Trophoblast cell (in vitro differentiated cells and primary cell): ENCODE data around the gene ZNF536. TPM values are rescaled to one million over a fixed set of nuclear protein-coding genes. Genes with fewer than 3 reads are reported as not detected.

Experiments
- DNase-seq, 2 donors: peaks; one replicate each; pipeline ENCODE4 v3.0.0-alpha.2; 2016
- H2AFZ ChIP-seq: 2 replicates; pipeline ENCODE4 v1.6.1; 2013; ENCODE audit warnings: low read length, moderate library complexity, mild to moderate bottlenecking; ENCODE audit not compliant: insufficient read depth, poor library complexity
- H2AK5ac ChIP-seq: 2 replicates; pipeline ENCODE4 v1.6.1; 2013; ENCODE audit warnings: mild to moderate bottlenecking, low read length
- H2BK120ac ChIP-seq: 2 replicates; pipeline ENCODE4 v1.6.1; 2013; ENCODE audit warnings: low read length, mild to moderate bottlenecking, moderate library complexity; ENCODE audit not compliant: insufficient read depth, poor library complexity
- H2BK12ac ChIP-seq: 2 replicates; pipeline ENCODE4 v1.6.1; 2013; ENCODE audit warnings: mild to moderate bottlenecking, low read length, moderate library complexity
- H2BK5ac ChIP-seq: 2 replicates; pipeline ENCODE4 v1.6.1; 2013; ENCODE audit warnings: low read length, low read depth, moderate library complexity, mild to moderate bottlenecking; ENCODE audit not compliant: poor library complexity
- H3K14ac ChIP-seq: 2 replicates; pipeline ENCODE4 v1.6.1; 2013; ENCODE audit warnings: mild to moderate bottlenecking, low read length
- H3K18ac ChIP-seq: 2 replicates; pipeline ENCODE4 v1.6.1; 2013; ENCODE audit warnings: mild to moderate bottlenecking, low read length
- H3K23ac ChIP-seq: 2 replicates; pipeline ENCODE4 v1.6.1; 2013; ENCODE audit warnings: low read length
- H3K27ac ChIP-seq: 2 replicates; pipeline ENCODE4 v1.5.1; 2013; ENCODE audit warnings: low read depth, mild to moderate bottlenecking, inconsistent platforms, low read length, moderate library complexity
- H3K27me3 ChIP-seq: 2 replicates; pipeline ENCODE4 v1.6.1; 2013; ENCODE audit warnings: inconsistent platforms, mild to moderate bottlenecking, low read length, moderate library complexity; ENCODE audit not compliant: insufficient read depth
- H3K36me3 ChIP-seq, 2 experiments: 1 replicate in 1 of 2; 2 replicates in 1 of 2; pipeline ENCODE4 v1.6.1; 2013; ENCODE audit warnings: low read length in 2 of 2, mild to moderate bottlenecking in 2 of 2, moderate library complexity in 1 of 2; ENCODE audit not compliant: insufficient read depth in 2 of 2, control insufficient read depth in 1 of 2
- H3K4ac ChIP-seq: 2 replicates; pipeline ENCODE4 v1.6.1; 2013; ENCODE audit warnings: low read depth, mild to moderate bottlenecking, low read length, moderate library complexity
- H3K4me1 ChIP-seq, 2 experiments: 1 replicate in 1 of 2; 2 replicates in 1 of 2; pipeline ENCODE4 v1.6.1; 2013; ENCODE audit warnings: low read length in 2 of 2, mild to moderate bottlenecking in 2 of 2, moderate library complexity in 1 of 2; ENCODE audit not compliant: insufficient read depth in 2 of 2, control insufficient read depth in 1 of 2
- H3K4me2 ChIP-seq: 2 replicates; pipeline ENCODE4 v1.6.1; 2013; ENCODE audit warnings: inconsistent platforms, mild to moderate bottlenecking, low read length, moderate library complexity
- H3K4me3 ChIP-seq: 2 replicates; pipeline ENCODE4 v1.5.1; 2013; ENCODE audit warnings: mild to moderate bottlenecking, low read depth, low read length, inconsistent platforms
- H3K79me1 ChIP-seq: one replicate; pipeline ENCODE4 v1.6.1; 2013; ENCODE audit warnings: low read length
- H3K79me2 ChIP-seq: 2 replicates; pipeline ENCODE4 v1.6.1; 2013; ENCODE audit warnings: low read length, mild to moderate bottlenecking; ENCODE audit not compliant: control insufficient read depth, insufficient read depth, poor library complexity
- H3K9ac ChIP-seq: 2 replicates; pipeline ENCODE4 v1.6.1; 2013; ENCODE audit warnings: mild to moderate bottlenecking, low read length
- H3K9me3 ChIP-seq: 2 replicates; pipeline ENCODE4 v1.6.1; 2013; ENCODE audit warnings: low read depth, mild to moderate bottlenecking, control low read depth, inconsistent platforms, low read length; ENCODE audit not compliant: insufficient read depth
- H4K12ac ChIP-seq: 2 replicates; pipeline ENCODE4 v1.6.1; 2013; ENCODE audit warnings: low read depth, mild to moderate bottlenecking, low read length, moderate library complexity
- H4K8ac ChIP-seq: 2 replicates; pipeline ENCODE4 v1.6.1; 2013; ENCODE audit warnings: low read depth, mild to moderate bottlenecking, low read length, moderate library complexity
- H4K91ac ChIP-seq: one replicate; pipeline ENCODE4 v1.6.1; 2013; ENCODE audit warnings: low read depth, mild to moderate bottlenecking, low read length, moderate library complexity
- WGBS: extraction: QIAGEN DNeasy Blood & Tissue Kit; methylation state at CpG from one replicate; pipeline ENCODE4 v1.1.7; 2013; ENCODE audit warnings: missing lambda C conversion rate; ENCODE audit not compliant: insufficient read length, insufficient coverage; ENCODE audit errors: extremely low coverage; 5-methylcytosine and 5-hydroxymethylcytosine counted together
- polyA plus RNA-seq: library from polyadenylated mRNA; stranded (reverse); fragments of 200-250 nt; gene quantifications from 2 replicates; pipeline ENCODE4 v1.2.3, GENCODE V29; 2013

The ZNF536 gene
- polyA plus RNA-seq: 0.01 TPM in 1 of 2 replicates, not detected in the other

DNA sequence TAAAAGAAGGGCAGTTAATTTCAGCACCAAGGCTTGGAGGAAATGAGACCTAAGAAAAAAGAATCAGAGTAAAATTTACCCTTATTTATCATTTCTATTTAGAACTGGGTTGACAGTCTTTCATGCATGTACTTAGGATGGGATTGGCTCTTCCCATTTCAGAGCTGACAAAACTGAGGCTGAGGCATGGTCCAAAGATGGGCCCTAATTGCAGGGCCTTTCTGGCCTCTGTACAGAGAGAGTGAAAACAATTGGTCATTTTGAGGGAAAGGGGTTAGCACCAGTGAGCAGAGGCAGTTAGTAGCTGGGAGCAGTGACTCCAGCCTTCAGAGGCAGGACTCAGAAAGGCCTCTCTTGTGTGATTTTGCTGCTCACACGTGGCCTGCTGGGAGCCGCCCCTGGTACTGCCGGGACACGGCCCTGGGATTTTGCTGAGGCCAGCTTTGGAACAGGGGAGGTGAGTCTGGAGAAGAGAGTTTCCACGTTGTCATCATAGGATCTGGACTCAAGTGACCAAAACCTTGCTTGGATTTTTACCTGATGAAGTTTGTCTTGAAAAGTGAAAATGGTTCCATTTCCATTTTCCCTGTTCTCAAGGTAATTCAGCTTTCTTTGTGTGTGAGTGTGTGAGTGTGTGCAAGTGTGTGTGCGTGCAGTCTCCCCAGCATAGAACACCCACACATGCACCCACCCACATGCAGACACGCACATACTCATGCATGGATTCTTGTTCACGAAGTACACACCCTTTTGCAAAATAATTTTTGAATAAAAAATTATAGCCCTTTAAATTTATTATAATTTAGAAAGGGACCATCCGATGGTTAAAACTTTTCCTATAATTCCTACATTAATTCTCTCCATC is at the start of gene ZNF536:
Gene ZNF536, plus strand, starts transcription at position 425 of the 865 bp plus-strand sequence. CDS start 71,179 bp downstream, outside the sequence.
- no peak within 1 kb of the TSS for H3K14ac ChIP-seq
- H2BK5ac ChIP-seq: no peak within 1 kb of the TSS
- H3K27me3 ChIP-seq: peaks cover 27% of the 10 kb centered on the region
- H4K12ac ChIP-seq: no peak within 1 kb of the TSS
- DNase-seq: no peak
- no peak within 1 kb of the TSS for H2BK120ac ChIP-seq
- no peak within 1 kb of the TSS for H4K8ac ChIP-seq
- H3K9me3 ChIP-seq: peaks cover 7% of the 10 kb centered on the region
- no peak within 1 kb of the TSS for H3K4me2 ChIP-seq
- no peaks in the 10 kb centered on the region for H3K36me3 ChIP-seq
- no peak within 1 kb of the TSS for H2BK12ac ChIP-seq
- H3K4me1 ChIP-seq: peaks cover 0 to 2% of the 10 kb centered on the region in 2 experiments
- no peak within 1 kb of the TSS for H3K18ac ChIP-seq
- WGBS: no CpG with 5 or more reads among the region's 9 CpGs
- no peaks in the 10 kb centered on the region for H3K79me2 ChIP-seq
- no peak within 1 kb of the TSS for H2AFZ ChIP-seq
- no peak within 1 kb of the TSS for H3K4ac ChIP-seq
- no peak within 1 kb of the TSS for H3K9ac ChIP-seq
- H3K27ac ChIP-seq: no peak within 1 kb of the TSS
- H3K4me3 ChIP-seq: no peak within 1 kb of the TSS
- no peak within 1 kb of the TSS for H2AK5ac ChIP-seq
- H3K23ac ChIP-seq: no peak within 1 kb of the TSS
- no peak within 1 kb of the TSS for H4K91ac ChIP-seq
- no peaks in the 10 kb centered on the region for H3K79me1 ChIP-seq

DNA sequence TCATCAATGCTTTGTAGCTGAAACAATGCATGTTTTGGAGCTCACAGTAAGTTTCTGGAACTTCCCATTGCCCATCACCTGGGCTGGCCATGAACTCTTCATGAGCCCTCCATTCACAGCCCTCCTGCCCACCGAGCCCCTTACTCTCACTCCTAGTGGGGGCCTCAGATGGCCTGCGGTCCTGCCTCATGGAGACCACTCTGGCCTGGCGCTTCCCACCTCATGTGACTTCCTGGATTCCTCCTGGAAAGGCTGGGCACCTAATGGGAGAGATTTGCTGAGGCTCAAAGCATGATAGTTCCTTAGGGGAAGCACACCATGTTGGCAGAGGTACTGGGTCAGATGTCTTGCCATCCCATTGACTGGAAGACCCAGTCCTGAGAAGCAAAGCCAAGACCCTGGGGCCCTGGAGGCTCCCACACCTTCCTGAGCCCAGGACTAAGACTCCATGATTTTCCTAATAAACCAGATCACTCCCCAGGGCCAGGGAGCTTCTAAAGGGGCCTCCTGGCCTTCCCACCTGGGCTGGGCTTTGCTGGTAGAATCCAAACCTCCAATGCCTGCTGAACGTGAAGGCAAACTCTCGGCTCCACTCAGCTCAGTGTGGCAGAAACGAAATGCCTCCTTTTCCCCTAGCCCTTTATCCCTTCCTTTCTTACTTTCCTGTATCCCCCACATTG is 49.4 kb upstream of the ZNF536 start:
- no peak overlapping the region for H4K8ac ChIP-seq
- H3K79me2 ChIP-seq: no peaks in the 10 kb centered on the region
- H3K36me3 ChIP-seq: no peaks in the 10 kb centered on the region
- no peak overlapping the region for H3K27ac ChIP-seq
- no peak overlapping the region for H3K4ac ChIP-seq
- H3K4me2 ChIP-seq: no peak overlapping the region
- H3K23ac ChIP-seq: no peak overlapping the region
- H2BK12ac ChIP-seq: no peak overlapping the region
- H3K4me1 ChIP-seq: no peaks in the 10 kb centered on the region
- DNase-seq: no peak
- H3K79me1 ChIP-seq: no peaks in the 10 kb centered on the region
- no peak overlapping the region for H2AFZ ChIP-seq
- H2BK5ac ChIP-seq: no peak overlapping the region
- H2BK120ac ChIP-seq: no peak overlapping the region
- no peaks in the 10 kb centered on the region for H3K27me3 ChIP-seq
- no peak overlapping the region for H4K12ac ChIP-seq
- no peaks in the 10 kb centered on the region for H3K9me3 ChIP-seq
- no peak overlapping the region for H3K9ac ChIP-seq
- no peak overlapping the region for H3K4me3 ChIP-seq
- no CpG with 5 or more reads among the region's 6 CpGs for WGBS
- H2AK5ac ChIP-seq: no peak overlapping the region
- no peak overlapping the region for H3K14ac ChIP-seq
- no peak overlapping the region for H4K91ac ChIP-seq
- no peak overlapping the region for H3K18ac ChIP-seq

GRCh38 chr19:30323904-30324303 is 48.3 kb upstream of the ZNF536 start:
- Histone ChIP-seq H3K18ac (no peak overlapping the region), H3K14ac (no peak overlapping the region), H3K36me3 (no peaks in the 10 kb centered on the region)

GRCh38 chr19:30324982-30325381 is 47.2 kb upstream of the ZNF536 start:
- Histone ChIP-seq H3K79me2 (no peaks in the 10 kb centered on the region), H3K23ac (no peak overlapping the region), H2AFZ (no peak overlapping the region), H3K27ac (no peak overlapping the region), H4K91ac (no peak overlapping the region), H3K18ac (no peak overlapping the region), H3K9ac (no peak overlapping the region), H3K4me2 (no peak overlapping the region), H4K8ac (no peak overlapping the region), H3K4me1 (no peaks in the 10 kb centered on the region), H2BK120ac (no peak overlapping the region), H2AK5ac (no peak overlapping the region), H3K79me1 (no peaks in the 10 kb centered on the region), H3K27me3 (no peaks in the 10 kb centered on the region), H3K4me3 (no peak overlapping the region), H3K9me3 (no peaks in the 10 kb centered on the region), H4K12ac (no peak overlapping the region), H3K4ac (no peak overlapping the region), H3K36me3 (no peaks in the 10 kb centered on the region), H3K14ac (no peak overlapping the region), H2BK5ac (no peak overlapping the region), H2BK12ac (no peak overlapping the region)
- no peak for DNase-seq
- WGBS: no CpG with 5 or more reads among the region's 7 CpGs

More at GRCh38 chr19:30323904-30324303, 48.3 kb upstream of the ZNF536 start:
- no peak for DNase-seq
- no peak overlapping the region for H2BK5ac ChIP-seq
- H3K4me1 ChIP-seq: no peaks in the 10 kb centered on the region
- H4K91ac ChIP-seq: no peak overlapping the region
- no peak overlapping the region for H3K27ac ChIP-seq
- H3K4me3 ChIP-seq: no peak overlapping the region
- H4K8ac ChIP-seq: no peak overlapping the region
- no peak overlapping the region for H2BK12ac ChIP-seq
- no peak overlapping the region for H3K9ac ChIP-seq
- no peaks in the 10 kb centered on the region for H3K27me3 ChIP-seq
- no peak overlapping the region for H2AK5ac ChIP-seq
- no peaks in the 10 kb centered on the region for H3K9me3 ChIP-seq
- no peaks in the 10 kb centered on the region for H3K79me1 ChIP-seq
- H4K12ac ChIP-seq: no peak overlapping the region
- no peak overlapping the region for H2AFZ ChIP-seq
- H3K23ac ChIP-seq: no peak overlapping the region
- H2BK120ac ChIP-seq: no peak overlapping the region
- H3K4ac ChIP-seq: no peak overlapping the region
- H3K4me2 ChIP-seq: no peak overlapping the region
- H3K79me2 ChIP-seq: no peaks in the 10 kb centered on the region
